HG02623 (cell line): ENCODE measurements around the gene FAAP24.
A peak's percentile ranks its signal among the peaks of the same experiment; 100 is the strongest.
"Not testable (repeated sequence)": the region's sequence is repeated elsewhere in the genome, so short reads cannot be mapped to it uniquely, and the experiment has no call there.

Experiments used
- ATAC-seq: cut with Tn5 transposase; IDR thresholded peaks from one replicate; pipeline ENCODE4 v1.9.1; 2021; ENCODE audit warnings: moderate library complexity; ENCODE audit not compliant: unreplicated experiment

Gene FAAP24, protein sequence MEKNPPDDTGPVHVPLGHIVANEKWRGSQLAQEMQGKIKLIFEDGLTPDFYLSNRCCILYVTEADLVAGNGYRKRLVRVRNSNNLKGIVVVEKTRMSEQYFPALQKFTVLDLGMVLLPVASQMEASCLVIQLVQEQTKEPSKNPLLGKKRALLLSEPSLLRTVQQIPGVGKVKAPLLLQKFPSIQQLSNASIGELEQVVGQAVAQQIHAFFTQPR

DNA sequence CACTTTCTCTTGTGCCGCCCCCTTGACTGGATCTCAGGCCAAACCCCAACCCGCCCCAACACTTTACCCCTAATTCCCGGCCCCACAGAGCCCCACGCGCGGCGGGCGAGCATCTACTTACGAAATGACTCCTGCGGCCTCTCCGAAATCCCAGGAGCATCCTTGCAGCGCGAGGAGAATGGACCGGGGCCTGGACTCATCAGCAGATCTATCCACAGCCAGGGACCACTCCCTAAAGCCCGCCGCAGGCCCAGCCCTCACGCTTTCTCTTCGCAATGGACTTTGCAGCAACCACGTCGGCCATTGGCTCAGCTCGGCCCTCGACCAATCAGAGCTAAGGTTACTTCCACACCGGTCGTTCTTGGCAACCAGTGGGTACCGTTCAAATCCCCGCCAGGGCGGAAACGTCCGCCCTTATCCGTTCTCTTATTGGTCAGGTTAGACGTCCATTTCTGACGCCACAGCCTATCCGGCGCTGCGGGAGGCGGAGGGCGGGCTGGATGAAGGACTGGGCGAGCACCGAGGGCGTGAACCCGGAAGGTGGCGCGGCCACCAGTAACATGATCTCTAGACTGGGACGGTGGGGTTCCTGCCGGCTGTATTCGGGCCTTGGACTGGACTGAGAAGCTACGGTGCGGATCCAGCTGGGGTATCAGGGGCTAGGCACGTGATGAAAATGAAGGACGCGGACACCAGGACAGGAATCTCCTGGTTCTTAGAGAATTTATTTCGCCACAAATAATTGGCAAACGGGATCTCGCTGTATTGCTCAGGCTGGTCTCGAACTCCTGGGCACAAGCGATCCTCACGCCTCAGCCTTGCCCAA, at the start of gene FAAP24, which contains the start of gene CEP89:
FAAP24 (plus strand) TSS at position 528 of the 826 bp plus-strand sequence. CDS start 955 bp downstream, outside the sequence.
CEP89 (minus strand) TSS at position 244 of the 826 bp plus-strand sequence; CDS start at position 160, 84 bp downstream.
- ATAC-seq: peak; percentile 97

DNA sequence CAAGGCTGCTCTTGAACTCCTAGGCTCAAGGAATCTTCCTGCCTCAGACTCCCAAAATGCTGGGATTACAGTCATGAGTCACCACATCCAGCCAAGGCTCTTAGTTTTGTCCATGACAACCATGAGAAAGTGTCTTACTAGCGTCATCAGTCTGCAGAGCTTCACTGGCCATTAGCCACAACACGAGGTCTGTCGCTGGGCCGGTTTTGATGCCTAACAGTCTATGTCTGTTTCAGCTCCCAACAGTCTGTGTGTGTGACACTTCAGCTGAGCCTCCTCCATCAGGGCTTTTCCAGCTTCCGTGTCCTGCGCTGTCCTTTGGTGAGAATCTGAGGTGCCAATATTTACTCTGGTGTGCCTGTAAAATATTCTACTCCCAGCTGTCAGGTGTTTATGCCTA, 47.8 kb upstream of the FAAP24 start:
- no peak for ATAC-seq

DNA sequence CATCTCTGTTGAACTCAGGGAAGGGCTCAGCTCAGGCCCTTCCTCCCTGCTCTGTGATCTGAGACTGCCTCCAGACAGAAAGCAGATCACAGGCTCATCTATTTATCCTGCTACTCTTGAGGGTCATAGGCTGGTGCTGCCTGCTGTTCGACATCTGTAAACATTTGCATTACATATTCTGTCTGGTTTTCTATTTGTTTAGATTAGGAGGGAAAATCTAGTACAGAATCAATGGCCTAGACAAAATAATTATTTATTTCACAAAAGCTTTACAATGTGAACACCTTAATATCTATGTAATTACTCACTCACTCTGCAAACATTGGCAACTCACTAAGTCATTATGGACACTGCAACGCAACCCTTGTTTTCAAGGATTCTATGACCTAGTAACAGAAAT, 43.2 kb upstream of the FAAP24 start:
- no peak for ATAC-seq

DNA sequence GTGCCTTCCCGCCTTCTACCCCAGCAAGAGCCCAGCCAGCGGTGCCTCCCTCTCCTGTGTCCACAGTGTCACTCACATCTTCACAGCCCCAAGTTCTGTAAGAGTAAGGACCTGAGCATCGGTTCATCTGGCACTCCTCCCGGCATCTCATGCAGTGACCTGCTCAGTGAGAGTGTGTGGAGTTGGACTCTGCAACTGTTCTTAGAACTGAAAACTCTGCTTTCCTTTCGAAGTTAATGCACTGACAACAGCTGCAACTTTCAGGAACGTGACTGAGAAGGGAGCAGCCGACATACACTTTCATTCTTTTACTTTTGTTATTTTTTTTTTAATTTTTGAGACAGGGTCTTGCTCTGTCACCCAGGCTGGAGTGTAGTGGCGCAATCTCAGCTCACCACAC, 41.5 kb upstream of the FAAP24 start:
- ATAC-seq: no peak

DNA sequence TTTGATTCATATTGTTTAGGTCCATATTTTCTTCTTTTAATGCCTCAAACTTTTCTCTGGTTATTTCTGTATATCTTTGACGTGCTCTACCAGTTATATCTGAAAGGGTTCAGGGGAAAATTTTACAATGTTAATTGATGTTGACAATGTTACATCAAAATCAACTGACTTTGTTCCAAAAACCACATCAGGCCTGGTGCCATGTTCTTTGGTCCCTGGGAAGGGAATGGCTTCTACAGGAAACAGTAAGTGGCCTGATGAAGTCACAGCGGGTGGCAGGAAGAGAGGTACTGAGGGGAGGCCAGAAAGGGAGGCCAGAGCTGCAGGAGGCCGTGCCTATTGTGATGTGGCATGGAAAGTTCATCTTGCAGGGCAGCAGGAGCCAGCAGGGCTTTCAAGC, 38.5 kb upstream of the FAAP24 start:
- ATAC-seq: no peak

DNA sequence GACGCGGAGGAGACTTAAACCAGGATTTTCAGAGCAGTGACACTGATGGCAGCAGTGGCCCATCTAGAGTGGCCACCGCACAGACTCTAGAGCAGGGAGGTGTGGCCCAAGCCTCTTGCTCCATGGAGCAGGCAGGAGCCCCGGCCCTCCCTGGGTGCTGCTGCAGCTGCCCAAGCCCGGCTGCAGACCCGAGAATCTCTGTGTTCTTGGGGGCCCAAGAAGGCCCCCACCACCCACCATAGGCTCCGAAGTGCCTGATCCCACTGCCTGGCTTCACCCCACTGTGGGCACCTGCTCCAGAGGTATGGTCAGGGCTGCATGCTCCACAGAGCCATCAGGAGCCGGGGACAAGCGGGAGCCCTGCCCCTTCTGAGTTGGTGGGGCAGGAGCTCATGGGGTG, 36.4 kb upstream of the FAAP24 start:
- ATAC-seq: no peak

DNA sequence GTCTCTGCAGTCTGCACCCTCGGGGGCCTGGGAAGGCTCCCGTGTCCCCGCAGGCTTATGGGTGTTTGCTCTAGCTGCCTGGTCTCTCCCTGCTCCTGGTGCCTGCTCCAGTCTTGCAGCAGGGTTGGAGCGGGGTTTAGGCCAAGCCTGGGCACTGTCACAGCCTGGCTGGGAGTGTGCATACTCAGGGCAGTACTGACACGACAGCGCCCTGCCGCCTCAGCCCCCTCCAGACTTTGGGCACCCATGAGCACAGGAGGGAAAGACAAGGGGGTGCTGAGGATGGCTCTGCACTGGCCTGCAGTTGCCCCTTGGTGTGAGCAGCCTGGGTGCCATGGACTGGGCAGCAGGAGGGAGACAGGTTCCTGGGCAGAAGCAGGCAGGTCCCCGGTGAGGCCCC, 36.0 kb upstream of the FAAP24 start:
- ATAC-seq: no peak

DNA sequence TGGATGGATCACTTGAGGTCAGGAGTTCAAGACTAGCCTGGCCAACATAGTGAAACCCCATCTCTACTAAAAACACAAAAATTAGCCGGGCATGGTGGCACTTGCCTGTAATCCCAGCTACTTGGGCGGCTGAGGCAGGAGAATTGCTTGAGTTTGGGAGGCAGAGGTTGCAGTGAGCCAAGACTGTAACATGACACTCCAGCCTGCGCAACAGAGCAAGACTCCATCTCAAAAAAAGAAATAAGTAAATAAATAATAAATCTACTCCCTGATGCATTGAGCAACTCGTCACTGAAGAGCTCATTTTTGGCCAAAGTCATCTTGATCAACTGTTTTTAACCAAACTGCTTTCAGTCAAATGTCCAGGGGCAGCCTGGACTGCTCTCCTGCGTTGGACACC, 30.8 kb upstream of the FAAP24 start:
- not testable (repeated sequence) for ATAC-seq

DNA sequence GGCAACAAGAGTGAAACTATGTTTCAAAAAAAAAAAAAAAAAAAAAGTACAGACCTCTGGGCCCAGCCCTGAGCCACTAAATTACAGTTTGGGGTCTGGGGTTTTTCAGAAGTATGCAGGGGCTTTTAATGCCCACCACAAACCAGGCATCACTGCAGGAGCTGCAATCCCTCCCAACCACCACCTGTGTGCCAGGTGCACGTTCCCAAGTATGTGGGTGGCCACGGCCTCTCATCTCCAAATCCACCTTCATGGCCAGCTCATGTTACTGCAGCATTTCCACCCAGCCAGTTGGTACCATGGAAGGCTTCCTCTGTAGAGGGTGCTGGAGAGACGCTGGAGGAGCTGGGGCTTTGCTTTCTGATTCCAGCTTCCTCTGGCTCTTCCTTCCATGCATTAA, 26.8 kb upstream of the FAAP24 start:
- ATAC-seq: no peak

DNA sequence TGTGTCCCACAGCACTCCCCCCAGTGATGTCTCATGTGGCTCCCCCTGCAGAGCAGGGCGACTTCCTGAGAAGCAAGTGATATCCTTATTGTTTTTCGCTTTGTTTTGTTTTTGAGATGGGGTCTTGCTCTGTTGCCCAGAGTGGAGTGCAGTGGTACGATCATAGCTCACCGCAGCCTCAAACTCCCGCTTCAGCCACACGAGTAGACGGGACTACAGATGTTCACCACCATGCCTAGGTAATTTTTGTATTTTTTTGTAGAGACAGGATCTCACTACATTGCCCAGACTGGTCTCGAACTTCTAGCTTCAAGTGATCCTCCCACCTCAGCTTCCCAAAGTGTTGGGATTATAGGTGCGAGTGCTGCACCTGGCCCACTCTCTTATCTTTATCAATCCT, 5.3 kb upstream of the FAAP24 start:
- no peak for ATAC-seq

DNA sequence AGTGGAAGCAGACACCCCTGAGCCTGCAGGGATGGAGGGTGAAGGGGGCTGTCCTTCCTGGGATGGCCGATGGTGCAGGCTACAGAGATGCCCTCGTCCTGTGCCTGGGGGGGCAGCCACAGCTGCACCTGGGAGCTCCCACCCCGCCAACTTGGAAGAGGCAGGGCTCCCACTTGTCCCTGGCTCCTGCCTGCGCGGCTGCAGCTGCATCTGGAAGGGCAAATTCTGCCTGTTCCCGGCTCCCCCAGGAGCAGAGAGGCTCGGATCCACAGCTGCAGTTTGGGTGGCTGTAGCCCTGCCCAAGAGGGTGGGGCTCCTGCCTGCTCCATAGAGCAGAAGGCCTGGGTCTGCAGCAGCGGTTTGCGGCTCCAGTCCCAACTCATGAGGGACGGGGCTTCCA, 2.5 kb upstream of the FAAP24 start:
- no peak for ATAC-seq

DNA sequence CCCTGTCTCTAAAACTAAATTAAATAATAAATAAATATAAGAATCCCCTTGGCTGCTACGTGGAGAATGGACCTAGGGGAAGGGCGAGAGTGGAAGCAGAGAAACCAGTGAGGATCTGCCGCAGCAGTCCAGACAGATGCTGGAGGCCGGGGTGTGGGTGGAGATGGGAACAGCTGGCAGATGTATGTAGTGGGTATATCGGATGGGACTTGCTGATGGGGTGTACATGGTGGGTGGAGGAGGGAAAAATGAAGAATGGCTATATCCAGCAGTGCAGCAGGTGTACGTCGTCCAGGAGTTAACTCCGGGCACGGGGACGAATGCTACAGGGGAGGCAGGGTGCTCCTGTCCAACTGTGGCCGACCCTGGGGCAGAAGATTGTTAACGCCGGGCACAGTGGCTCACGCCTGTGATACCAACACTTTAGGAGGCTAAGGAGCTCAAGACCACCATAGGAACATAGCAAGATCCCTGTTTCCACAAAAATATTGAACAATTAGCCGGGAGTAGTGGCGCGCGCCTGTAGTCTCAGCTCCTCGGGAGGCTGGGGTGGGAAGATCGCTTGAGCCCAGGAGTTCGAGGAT, 938 bp upstream of the FAAP24 start:
- ATAC-seq: no peak

DNA sequence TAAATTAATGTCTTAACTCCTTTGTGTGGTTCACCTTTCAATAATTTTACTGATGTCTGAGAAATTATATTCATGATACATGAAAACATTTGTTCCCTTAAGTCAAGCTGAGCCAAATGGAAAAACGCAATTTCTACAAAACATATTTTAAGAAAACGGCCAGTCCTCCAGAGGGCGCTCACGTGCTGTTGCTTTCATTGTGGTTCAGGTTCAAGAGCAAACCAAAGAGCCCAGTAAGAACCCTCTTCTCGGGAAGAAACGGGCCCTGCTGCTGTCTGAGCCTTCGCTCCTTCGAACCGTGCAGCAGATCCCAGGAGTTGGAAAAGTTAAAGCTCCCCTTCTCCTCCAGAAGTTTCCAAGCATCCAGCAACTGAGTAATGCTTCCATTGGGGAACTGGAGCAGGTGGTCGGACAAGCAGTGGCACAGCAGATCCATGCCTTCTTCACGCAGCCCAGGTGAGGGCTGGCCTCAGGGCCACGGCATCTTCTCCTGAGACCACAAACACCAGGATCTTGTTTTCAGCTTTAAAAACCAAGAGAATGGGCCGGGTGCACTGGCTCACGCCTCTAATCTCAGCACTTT, 4.3 kb downstream of the FAAP24 start:
- ATAC-seq: no peak

DNA sequence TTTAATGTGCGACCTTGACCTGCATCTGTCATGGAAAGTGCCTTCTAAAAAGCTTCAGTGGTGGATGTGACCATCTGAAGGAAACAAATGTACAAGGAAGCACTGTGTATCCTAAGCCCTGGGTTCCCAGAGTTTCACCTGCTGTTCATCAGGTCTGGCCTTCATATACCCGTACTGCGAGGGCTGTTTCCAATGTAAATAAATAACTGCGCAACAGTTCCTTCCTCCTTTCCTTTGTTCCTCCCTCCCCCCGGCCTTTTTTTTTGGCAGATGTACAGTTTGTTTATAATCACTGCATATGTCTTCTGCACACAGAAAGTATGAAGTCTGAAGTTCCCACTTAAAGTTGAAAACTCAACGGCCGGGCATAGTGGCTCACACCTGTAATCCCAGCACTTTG, 5.2 kb downstream of the FAAP24 start:
- ATAC-seq: no peak

DNA sequence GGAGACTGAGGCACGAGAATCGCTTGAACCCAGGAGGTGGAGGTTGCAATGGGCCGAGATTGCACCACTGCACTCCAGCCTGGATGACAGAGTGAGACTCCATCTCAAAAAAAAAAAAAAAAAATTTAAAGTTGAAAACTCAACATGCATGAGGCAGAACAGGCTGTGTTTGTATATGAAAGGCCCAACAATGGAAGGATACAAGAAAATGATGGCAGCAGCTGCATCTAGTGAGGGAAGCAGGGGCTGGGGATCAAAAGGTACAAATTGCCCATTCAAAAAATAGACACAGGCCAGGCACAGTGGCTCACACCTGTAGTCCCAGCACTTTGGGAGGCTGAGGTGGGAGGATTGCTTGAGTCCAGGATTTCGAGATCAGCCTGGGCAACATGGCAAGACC, 5.8 kb downstream of the FAAP24 start:
- not testable (repeated sequence) for ATAC-seq

DNA sequence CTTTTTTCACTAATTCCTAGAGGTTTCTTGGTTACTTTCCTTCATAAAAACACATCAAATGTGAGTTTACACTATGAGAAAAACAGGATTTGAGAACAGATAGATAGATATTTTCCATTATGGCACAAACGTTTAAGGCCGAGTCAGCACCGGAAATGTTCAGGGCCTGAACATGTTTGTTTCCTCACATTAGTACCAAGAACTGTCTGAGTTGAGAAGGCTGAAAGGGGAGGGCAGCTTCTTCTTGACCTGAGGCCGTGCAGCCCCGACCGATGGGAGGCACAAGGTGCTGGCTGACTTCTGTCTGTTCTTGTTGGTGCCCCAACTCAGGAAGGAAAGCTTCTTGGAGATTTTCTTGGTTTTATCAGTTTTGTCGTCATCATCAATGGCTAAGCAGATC, 7.8 kb downstream of the FAAP24 start:
- not testable (repeated sequence) for ATAC-seq

DNA sequence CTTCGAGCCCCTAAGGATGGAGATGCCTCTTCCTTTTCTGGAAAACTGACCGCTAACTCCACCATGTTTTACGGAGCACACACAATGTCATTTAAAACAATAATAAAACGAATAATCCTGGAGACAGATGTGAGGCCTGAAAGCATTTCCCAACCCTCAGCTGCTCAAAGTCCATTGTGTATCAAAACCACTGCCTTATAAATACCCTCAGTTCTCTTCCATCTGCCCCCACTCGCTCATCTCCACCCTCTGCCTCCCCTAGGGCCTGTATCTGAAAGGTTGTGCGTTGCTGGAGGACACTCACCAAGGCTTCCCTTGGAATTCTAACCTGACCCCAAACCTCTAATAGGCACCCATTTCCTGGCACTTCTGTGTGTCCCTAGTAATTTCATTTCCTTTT, 10.4 kb downstream of the FAAP24 start:
- not testable (repeated sequence) for ATAC-seq

DNA sequence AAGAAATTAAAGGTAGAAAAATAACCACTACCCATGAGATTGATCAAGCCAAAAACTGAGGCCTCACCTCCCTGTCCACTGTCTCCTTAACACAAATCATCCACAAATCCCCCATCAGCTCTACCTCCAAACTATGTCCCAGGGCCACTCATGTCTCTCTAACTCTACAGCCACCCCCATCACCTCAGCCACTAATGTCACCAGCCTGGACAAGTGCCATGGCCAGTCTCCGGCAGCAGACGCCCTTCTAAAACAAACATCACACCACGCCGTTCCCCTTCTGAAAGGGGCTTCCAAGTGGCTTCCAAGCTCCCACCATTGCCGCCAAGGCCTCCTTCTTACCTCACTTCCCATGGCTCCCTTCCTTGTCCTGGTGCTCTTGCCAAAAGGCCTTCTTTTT, 16.2 kb downstream of the FAAP24 start:
- not testable (repeated sequence) for ATAC-seq

DNA sequence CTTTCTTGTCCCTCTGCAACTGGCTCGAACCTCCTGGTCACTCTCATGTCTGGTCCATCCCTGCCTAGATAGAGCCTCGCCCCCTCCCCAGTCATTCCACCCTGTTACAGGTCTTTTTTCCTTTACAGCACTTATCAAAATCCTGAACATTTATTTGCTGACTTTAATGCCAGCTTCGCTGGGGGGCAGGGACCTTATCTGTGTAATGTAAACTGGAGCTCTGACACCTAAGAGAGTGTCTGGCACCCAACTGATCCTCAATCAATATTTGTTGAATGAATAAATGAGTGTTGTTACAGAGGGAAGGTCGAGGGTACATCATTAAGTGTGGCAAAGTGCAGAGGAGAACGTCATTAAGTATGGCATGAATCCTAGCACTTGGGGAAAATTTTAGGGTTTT, 16.7 kb downstream of the FAAP24 start:
- no peak for ATAC-seq

DNA sequence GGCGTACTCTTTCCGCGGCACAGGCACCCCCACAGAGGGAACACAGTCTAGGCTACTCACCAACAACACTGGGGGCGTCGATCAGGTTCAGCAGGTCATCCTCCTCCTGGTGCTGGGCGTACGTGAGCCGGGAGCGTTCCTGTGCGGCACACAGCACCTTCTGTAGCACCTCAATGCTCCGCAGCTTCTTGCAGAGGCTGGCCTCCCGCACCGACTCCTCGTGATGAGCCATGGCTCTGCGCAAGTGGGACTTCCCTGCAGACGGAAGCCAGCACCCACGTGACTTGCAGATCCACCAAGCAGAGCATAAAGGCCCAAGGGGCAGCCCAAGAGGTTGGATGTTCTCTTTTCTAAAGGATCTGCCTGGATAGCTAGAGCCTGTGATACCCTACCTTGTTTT, 23.9 kb downstream of the FAAP24 start:
- ATAC-seq: not testable (repeated sequence)

DNA sequence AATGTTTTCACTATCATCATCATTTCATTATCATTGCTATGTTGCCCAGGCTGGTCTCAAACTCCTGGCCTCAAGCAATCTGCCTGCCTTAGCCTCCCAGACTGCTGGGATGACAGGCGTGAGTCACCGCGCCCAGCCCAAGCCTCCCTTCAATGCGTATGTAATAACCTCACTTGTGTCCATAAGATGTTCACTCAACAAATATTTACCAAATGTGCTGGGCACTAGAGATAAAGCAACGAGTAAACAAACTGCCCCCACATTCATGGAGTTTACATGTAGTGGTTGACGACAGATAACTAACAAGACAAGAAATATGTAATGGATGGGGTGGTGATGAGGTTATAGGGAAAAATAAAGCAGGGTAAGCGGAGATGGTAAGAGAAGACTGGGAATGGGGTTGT, 25.0 kb downstream of the FAAP24 start:
- ATAC-seq: not testable (repeated sequence)
